Fibroblast of lung (primary cell): ENCODE data around the gene IL22RA2. TPM values are rescaled to one million over a fixed set of nuclear protein-coding genes. Genes with fewer than 3 reads are reported as not detected.

Experiments used
- DNase-seq, 2 donors: peaks; one replicate each; pipeline versions ENCODE4 v3.0.0 to v3.0.0-alpha.2; 2010; ENCODE audit warnings: low read depth in 2 of 2
- H2AFZ ChIP-seq: 2 replicates; pipeline ENCODE4 v1.5.1; 2012; ENCODE audit warnings: low read length, control low read depth, inconsistent platforms
- H3K27ac ChIP-seq: 2 replicates; pipeline ENCODE4 v1.5.1; 2011; ENCODE audit warnings: low read length, control low read depth; ENCODE audit not compliant: insufficient read depth
- H3K27me3 ChIP-seq: 2 replicates; pipeline ENCODE4 v1.5.1; 2011; ENCODE audit warnings: mild to moderate bottlenecking, low read length; ENCODE audit not compliant: control insufficient read depth, insufficient read depth
- H3K36me3 ChIP-seq: 2 replicates; pipeline ENCODE4 v1.5.1; 2011; ENCODE audit warnings: low read length; ENCODE audit not compliant: control insufficient read depth, insufficient read depth
- H3K4me1 ChIP-seq: 2 replicates; pipeline ENCODE4 v1.5.1; 2011; ENCODE audit warnings: low read length; ENCODE audit not compliant: control insufficient read depth, insufficient read depth; ENCODE audit errors: extremely low read depth
- H3K4me2 ChIP-seq: 2 replicates; pipeline ENCODE4 v1.5.1; 2011; ENCODE audit warnings: low read length, control low read depth; ENCODE audit not compliant: insufficient read depth; ENCODE audit errors: extremely low read depth
- H3K4me3 ChIP-seq, 4 experiments: fragments of 200-600 bp in 1 of 4; sonication (generic) in 1 of 4; replicated peaks in 1 of 4; 2 replicates each; pipeline ENCODE4 v1.5.1; 2011 to 2016; ENCODE audit warnings: low read length in 4 of 4, low read depth in 3 of 4, mild to moderate bottlenecking in 3 of 4, control low read depth in 2 of 4, inconsistent platforms in 1 of 4, mixed read lengths in 1 of 4; ENCODE audit not compliant: insufficient read depth in 1 of 4; ENCODE audit errors: control extremely low read depth in 1 of 4
- H3K79me2 ChIP-seq: 2 replicates; pipeline ENCODE4 v1.5.1; 2012; ENCODE audit warnings: mild to moderate bottlenecking, low read length, inconsistent platforms; ENCODE audit not compliant: control insufficient read depth, insufficient read depth
- H3K9ac ChIP-seq: 2 replicates; pipeline ENCODE4 v1.5.1; 2011; ENCODE audit warnings: mild to moderate bottlenecking, low read length, control low read depth; ENCODE audit not compliant: insufficient read depth
- H3K9me3 ChIP-seq: 2 replicates; pipeline ENCODE4 v1.5.1; 2012; ENCODE audit warnings: low read depth, low read length; ENCODE audit not compliant: control insufficient read depth, insufficient read depth
- H4K20me1 ChIP-seq: 2 replicates; pipeline ENCODE4 v1.5.1; 2011; ENCODE audit warnings: low read length; ENCODE audit not compliant: control insufficient read depth, insufficient read depth; ENCODE audit errors: extremely low read depth
- EZH2 ChIP-seq: IDR thresholded peaks from 2 replicates; pipeline ENCODE4 v1.5.1; 2012; ENCODE audit warnings: low read length, control low read depth, mild to moderate bottlenecking; ENCODE audit errors: missing control alignments
- polyA plus RNA-seq, 2 donors: library from polyadenylated mRNA; depleted of rRNA in 1 of 2; stranded (reverse) in 1 of 2; unstranded in 1 of 2; fragments of >200 nt; gene quantifications; 2 replicates each; pipeline ENCODE4 v1.2.1, GENCODE V29; 2011 to 2012; ENCODE audit warnings: missing spikeins in 1 of 2
- total RNA-seq: library from RNA; depleted of rRNA; stranded (reverse); fragments of >200 nt; gene quantifications from 2 replicates; pipeline ENCODE4 v1.2.1, GENCODE V29; 2014
- TF ChIP-seq, protein P1 (sequence below), 2 donors: IDR thresholded peaks in 1 of 2; conservative IDR thresholded peaks in 1 of 2; 1 replicate in 1 of 2; 2 replicates in 1 of 2; pipeline ENCODE4 v1.5.1; 2011 to 2012; ENCODE audit warnings: low read length in 2 of 2, control low read depth in 1 of 2, inconsistent platforms in 1 of 2, low read depth in 1 of 2, mild to moderate bottlenecking in 1 of 2

Gene IL22RA2
- total and polyA plus RNA-seq, 2 donors (not counting 1 experiment from before 2014, with no cell fraction given), result not detected

DNA sequence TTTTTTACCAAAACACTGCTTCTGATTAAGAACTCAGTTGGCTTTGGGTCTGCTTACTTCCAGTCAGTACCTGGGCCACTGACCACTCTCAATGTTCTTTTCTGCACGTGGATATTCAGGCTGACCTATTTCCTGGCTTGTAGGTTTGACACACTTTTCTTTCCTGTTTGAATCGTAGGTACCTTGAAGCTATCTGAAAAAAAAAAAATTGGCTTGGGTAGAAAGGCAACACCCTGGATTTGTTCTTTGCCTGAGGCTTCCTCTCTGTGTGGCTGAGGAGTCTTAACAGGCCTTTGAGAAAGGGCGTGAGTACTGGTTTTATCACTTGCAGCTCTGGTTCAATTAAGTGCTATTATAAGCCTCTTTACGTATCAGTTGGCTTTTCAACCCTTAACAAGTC is 68.1 kb downstream of the IL22RA2 start:
- Histone ChIP-seq H3K4me3 (no peak overlapping the region), H3K27me3 (no peaks in the 10 kb centered on the region), H3K9ac (no peak overlapping the region), H3K27ac (no peak overlapping the region), H3K4me2 (no peak overlapping the region), H2AFZ (no peak overlapping the region), H4K20me1 (no peaks in the 10 kb centered on the region), H3K36me3 (no peaks in the 10 kb centered on the region), H3K9me3 (no peaks in the 10 kb centered on the region), H3K4me1 (no peaks in the 10 kb centered on the region), H3K79me2 (no peaks in the 10 kb centered on the region)
- no peak for DNase-seq
- no peak for TF ChIP-seq EZH2
- TF ChIP-seq, protein P1, sequence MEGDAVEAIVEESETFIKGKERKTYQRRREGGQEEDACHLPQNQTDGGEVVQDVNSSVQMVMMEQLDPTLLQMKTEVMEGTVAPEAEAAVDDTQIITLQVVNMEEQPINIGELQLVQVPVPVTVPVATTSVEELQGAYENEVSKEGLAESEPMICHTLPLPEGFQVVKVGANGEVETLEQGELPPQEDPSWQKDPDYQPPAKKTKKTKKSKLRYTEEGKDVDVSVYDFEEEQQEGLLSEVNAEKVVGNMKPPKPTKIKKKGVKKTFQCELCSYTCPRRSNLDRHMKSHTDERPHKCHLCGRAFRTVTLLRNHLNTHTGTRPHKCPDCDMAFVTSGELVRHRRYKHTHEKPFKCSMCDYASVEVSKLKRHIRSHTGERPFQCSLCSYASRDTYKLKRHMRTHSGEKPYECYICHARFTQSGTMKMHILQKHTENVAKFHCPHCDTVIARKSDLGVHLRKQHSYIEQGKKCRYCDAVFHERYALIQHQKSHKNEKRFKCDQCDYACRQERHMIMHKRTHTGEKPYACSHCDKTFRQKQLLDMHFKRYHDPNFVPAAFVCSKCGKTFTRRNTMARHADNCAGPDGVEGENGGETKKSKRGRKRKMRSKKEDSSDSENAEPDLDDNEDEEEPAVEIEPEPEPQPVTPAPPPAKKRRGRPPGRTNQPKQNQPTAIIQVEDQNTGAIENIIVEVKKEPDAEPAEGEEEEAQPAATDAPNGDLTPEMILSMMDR (conservative IDR thresholded peaks at IDR 0.05 in 1 of 2, IDR thresholded peaks at IDR 0.05 in 1 of 2; ENCODE audit: low read depth in 1 of 2, low read length in 2 of 2), result no peak

DNA sequence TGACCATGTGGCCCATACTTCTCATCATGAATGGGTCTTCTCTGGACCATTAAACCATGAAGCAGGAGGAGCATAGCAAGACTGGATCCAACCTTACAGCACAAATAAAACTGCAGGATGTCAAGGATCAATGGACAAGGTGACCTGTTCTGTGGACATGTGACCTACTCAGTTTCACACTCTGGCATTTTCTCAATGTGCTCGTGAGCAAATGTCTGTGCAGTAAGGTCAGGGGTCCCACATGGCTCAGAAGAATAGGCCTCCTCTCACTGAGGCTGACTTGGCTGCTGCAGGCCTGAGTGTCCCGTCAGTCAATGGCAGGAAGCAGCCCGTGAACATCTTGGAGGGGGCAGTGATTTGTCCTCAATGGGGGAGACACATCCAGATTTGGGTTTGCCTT is 68.5 kb downstream of the IL22RA2 start:
- Histone ChIP-seq H3K4me2 (no peak overlapping the region), H4K20me1 (no peaks in the 10 kb centered on the region), H3K36me3 (no peaks in the 10 kb centered on the region), H3K27me3 (no peaks in the 10 kb centered on the region), H3K4me3 (no peak overlapping the region), H3K27ac (no peak overlapping the region), H3K79me2 (no peaks in the 10 kb centered on the region), H3K9ac (no peak overlapping the region), H2AFZ (no peak overlapping the region), H3K4me1 (no peaks in the 10 kb centered on the region), H3K9me3 (no peaks in the 10 kb centered on the region)
- TF ChIP-seq EZH2, result no peak
- TF ChIP-seq, protein P1 (conservative IDR thresholded peaks at IDR 0.05 in 1 of 2, IDR thresholded peaks at IDR 0.05 in 1 of 2; ENCODE audit: low read depth in 1 of 2, low read length in 2 of 2), result no peak
- DNase-seq, result no peak

DNA sequence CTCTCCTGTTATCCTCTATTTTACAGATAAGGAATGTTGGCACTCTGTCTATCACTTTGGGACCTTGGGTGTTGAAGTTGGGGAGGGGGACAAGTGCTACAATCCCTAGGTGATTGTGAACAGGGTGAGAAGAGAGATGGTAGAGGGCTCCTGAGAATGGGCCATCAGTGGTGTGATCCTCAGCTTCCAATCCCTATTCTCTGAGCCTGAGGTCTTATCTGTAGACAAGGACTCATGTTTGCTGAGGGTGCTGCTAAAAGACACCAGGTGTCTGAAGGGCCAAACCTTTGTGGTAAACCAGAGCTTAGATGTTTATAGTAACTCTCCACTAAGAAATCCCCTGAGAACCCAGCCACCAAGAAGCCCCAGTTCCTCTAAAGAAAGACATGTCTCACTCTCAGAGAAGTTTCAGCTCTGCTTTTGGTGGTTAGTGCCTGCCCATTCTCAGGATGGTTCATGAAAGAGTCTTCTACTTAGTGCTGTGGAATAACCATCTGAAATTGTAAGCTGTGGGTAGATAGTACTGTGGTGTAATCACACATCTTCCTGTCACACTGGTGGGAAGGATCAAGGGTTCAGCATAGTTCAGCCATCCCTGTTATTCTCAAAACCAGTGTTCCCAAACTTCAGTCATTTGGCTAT is 70.5 kb downstream of the IL22RA2 start:
- DNase-seq, result no peak
- no peaks in the 10 kb centered on the region for H3K27me3 ChIP-seq
- no peaks in the 10 kb centered on the region for H3K36me3 ChIP-seq
- no peak overlapping the region for H3K4me2 ChIP-seq
- no peaks in the 10 kb centered on the region for H3K4me1 ChIP-seq
- H3K4me3 ChIP-seq, result no peak overlapping the region
- TF ChIP-seq EZH2, result no peak
- TF ChIP-seq, protein P1 (conservative IDR thresholded peaks at IDR 0.05 in 1 of 2, IDR thresholded peaks at IDR 0.05 in 1 of 2; ENCODE audit: low read depth in 1 of 2, low read length in 2 of 2), result no peak
- no peaks in the 10 kb centered on the region for H4K20me1 ChIP-seq
- no peaks in the 10 kb centered on the region for H3K79me2 ChIP-seq
- no peak overlapping the region for H3K9ac ChIP-seq
- no peaks in the 10 kb centered on the region for H3K9me3 ChIP-seq
- no peak overlapping the region for H3K27ac ChIP-seq
- no peak overlapping the region for H2AFZ ChIP-seq
